IMR-90 (cell line): Measurements from ENCODE around the gene ITGA6.

Experiments used
- BHLHE40 ChIP-seq: fragments of 150-350 bp; IDR thresholded peaks from 2 replicates; pipeline ENCODE4 v1.6.1; 2016; ENCODE audit warnings: mild to moderate bottlenecking, low read depth, low read length
- CHD1 ChIP-seq: IDR thresholded peaks from 2 replicates; pipeline ENCODE4 v1.6.1; 2012; ENCODE audit warnings: low read depth, low read length, improper control_type of control experiment
- CTCF ChIP-seq: conservative IDR thresholded peaks from 2 replicates; pipeline ENCODE4 v1.5.1; 2012; ENCODE audit warnings: mild to moderate bottlenecking, low read depth, low read length, improper control_type of control experiment
- ELK1 ChIP-seq: fragments of 150-350 bp; IDR thresholded peaks from 2 replicates; pipeline ENCODE4 v1.6.1; 2016; ENCODE audit warnings: low read depth, mild to moderate bottlenecking, low read length, moderate library complexity, borderline replicate concordance
- FOS ChIP-seq: fragments of 150-350 bp; IDR thresholded peaks from 2 replicates; pipeline ENCODE4 v1.6.1; 2016; ENCODE audit warnings: low read depth, low read length
- MAFK ChIP-seq: IDR thresholded peaks from 2 replicates; pipeline ENCODE4 v1.6.1; 2012; ENCODE audit warnings: low read depth, low read length, improper control_type of control experiment
- MAZ ChIP-seq: IDR thresholded peaks from 2 replicates; pipeline ENCODE4 v1.6.1; 2012; ENCODE audit warnings: low read depth, mild to moderate bottlenecking, low read length, improper control_type of control experiment, moderate library complexity, borderline replicate concordance
- NFE2L2 ChIP-seq: fragments of 150-350 bp; IDR thresholded peaks from 2 replicates; pipeline ENCODE4 v1.6.1; 2016; ENCODE audit warnings: low read depth, mild to moderate bottlenecking, low read length
- POLR2A ChIP-seq: IDR thresholded peaks from 2 replicates; pipeline ENCODE4 v1.6.1; 2012; ENCODE audit warnings: mild to moderate bottlenecking, low read depth, low read length
- RAD21 ChIP-seq: IDR thresholded peaks from 2 replicates; pipeline ENCODE4 v1.6.1; 2012; ENCODE audit warnings: low read length, improper control_type of control experiment
- RFX5 ChIP-seq: IDR thresholded peaks from 2 replicates; pipeline ENCODE4 v1.8.0; 2012; ENCODE audit warnings: low read depth, mild to moderate bottlenecking, low read length, moderate library complexity
- USF2 ChIP-seq: fragments of 150-350 bp; IDR thresholded peaks from 2 replicates; pipeline ENCODE4 v1.6.1; 2017; ENCODE audit warnings: mild to moderate bottlenecking, antibody characterized with exemption, low read length, low read depth

- TF ChIP-seq CTCF (no peak), MAZ (no peak), POLR2A (no peak), ELK1 (no peak), MAFK (no peak), USF2 (no peak), RAD21 (no peak), CHD1 (no peak), BHLHE40 (no peak), RFX5 (no peak), FOS (no peak), NFE2L2 (no peak)
These were observed 18.3 kb upstream of the ITGA6 start for GRCh38 chr2:172409042-172409441.
